OCI-M2 (cell line): ENCODE data around the gene PMEPA1.

Experiments
- DNase-seq: peaks from one replicate; lab custom pipeline; 2025; ENCODE audit not compliant: unreplicated experiment; lab: John Stamatoyannopoulos, UW

Gene PMEPA1

DNA sequence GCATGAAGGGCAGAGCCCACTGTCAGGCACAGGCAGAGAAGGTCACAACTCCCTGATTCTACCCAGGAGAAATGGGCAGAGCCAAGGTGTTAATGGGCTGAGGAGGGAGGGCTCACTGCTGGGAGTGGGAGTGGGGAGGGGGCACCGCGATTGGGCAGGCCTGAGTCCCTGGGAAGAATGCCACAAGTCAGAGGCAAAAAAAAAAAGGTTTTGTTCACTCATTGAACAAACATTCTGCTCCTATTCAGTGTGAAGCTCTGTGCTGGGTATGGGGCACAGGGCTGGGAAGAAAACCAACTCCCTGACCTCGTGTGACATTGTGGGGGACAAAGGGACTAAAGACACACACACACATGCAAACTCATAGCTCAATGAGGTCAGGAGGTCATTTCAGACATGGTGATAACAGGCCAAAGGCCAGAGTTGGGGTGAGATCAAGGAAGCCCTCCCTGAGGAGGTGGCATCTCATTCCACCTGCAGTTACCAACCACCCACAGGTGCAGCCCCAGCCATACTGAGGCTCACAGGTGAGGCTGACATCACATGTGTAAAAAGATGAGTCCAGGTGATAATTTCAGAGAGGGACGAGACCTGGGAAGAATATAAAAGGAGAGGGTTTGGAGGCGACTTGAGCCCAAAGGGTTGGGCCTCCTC is 3.2 kb upstream of the PMEPA1 start:
- DNase-seq = no peak

DNA sequence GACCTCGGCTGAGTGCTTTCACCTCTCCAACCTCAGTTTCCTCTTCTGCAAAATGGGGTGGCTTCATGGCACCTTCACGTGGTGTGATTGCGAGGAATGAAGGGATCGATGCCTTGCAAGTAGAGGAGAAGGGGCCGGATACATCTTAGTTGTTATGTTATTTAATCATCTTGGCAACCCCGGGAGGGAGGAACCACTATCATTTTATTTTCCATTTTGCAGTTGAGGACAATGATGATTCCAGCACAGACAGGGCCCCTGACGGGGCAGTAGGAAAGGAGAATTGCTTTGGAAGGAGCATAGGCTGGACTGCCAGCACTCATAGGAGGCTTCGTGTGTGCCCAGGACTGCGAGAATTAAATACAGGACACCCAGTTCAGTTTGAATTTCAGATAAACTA is 2.5 kb upstream of the PMEPA1 start:
- DNase-seq = no peak

GRCh38 chr20:57711826-57712225 is 2.0 kb upstream of the PMEPA1 start:
- DNase-seq = no peak

GRCh38 chr20:57711311-57711712 is 1.5 kb upstream of the PMEPA1 start:
- DNase-seq = no peak

- DNase-seq = no peak
These were observed 1.0 kb upstream of the PMEPA1 start for GRCh38 chr20:57710841-57711240.

DNA sequence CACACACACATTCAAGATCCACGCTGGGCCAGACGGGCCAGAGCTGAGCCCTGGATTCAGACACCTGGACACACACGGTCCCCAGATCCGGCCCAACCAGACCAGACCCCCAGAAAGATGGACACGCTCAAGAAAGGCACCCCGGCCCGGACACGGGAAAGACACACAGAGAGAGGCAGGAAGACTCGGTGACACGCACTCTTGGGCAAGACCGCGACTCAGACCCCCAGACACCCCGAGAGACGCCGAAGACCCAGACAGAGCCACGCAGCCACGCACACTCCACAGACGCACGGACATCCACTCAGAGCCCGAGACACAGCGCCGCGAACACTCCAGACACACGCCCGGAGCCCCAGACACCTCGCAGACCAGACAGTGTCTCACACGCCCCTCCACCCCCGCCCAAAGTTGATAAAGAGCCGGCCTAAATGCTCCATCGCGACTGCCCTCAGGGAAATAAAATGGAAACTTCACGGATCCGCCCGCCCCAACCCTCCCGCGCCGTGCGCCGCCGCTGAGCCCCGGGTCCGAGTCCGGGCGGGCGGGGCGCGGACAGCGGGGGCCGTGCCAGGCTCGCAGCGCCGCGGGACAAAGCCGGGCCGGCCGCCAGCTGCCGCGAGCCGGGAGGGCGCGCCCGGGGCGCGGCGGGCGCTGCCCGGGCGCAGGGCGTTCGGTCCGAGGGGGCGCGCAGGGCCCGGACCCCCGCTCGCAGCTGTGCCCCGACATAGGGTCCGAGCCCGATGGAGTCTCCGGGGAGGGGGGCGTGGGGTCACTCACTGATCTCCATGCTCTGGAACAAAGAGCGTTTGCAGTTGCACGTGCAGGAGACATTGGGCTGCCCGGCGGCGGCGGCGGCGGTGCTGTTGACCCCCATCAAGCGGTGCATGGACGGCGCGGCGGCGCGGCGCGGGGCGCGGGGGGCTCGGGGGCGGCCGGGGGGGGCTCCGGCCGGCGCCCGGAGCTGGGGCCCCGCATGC is 831 bp downstream of the PMEPA1 start:
- no peak for DNase-seq

DNA sequence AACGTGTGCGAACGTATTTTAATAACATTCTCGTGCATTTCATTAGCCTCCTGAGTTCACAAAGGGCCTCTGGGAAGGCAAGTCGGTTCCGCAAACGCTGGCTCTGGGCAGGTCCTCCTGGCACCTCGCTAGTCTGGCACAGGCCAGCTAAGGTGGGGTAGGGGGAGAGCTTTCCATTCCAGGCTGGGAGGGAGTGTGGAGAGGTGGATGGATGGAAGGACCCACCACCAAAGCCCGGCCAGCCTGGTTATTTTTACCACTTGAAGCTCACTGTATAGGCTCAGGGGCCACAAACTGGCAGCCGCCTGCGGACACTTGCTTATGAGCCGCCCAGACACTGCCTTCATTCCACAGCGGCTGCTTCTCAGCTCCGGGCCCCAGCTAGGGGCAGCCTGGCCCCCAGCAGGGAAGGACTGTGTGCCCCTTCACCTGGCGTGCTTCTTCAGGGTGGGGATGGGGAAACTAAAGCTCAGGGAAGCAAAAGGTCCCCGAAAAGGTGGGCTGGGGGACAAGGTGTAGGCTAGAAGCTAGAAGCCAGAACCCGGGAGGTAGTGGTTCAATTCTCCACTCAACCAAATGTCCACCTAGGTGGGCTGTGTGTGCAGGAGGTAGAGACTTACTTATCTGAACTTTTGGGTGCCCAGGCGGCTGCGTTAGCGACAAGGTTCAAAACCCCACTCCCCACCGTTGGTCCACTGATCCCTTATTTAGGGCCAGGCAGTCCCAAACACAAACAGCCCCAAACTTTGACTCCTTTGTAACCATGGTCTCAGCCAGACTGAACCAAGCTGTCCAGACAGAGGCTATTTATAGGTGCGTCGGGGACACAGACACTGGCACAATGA is 1.7 kb downstream of the PMEPA1 start:
- DNase-seq = no peak

DNA sequence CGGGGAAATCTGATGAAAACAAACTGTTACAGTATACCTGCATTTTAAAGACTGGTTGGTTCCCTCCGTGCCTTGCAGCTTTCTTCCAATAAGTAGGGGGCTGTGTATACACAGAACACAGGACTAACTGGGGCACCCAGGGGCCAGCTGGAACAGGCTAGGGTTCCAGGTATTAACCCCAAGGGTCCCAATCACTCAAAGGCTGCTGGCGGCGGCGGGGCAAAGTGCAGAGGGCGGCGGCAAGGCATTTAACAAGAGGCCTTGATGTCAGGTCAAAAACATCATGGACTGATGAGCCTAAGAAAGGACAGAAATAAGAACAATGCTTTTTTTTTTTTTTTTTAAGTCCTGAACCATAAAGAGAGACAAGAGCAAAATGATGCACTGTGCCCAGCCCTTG is 2.5 kb downstream of the PMEPA1 start:
- DNase-seq = no peak

- DNase-seq = no peak
These were observed 4.5 kb downstream of the PMEPA1 start for GRCh38 chr20:57705127-57705899.

DNA sequence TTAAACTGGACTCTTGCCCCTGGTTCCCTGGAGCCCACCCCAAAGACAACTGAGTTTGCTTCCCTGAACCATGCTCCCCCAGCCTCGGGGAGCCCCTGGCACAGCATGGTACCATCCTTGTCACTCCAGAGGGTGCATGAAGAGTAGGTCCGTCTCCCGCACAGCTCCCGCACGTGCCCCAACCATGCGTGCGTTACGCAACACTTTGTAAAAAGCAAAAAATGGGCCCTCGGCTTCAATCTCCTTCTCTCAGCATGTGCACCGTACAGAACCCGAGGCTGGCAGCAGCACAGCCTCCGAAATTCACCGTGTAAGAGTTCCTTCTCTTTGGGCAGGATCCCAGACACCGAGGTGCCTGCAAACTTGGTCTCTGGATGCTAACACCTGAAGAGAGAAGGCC is 5.6 kb downstream of the PMEPA1 start:
- no peak for DNase-seq

DNA sequence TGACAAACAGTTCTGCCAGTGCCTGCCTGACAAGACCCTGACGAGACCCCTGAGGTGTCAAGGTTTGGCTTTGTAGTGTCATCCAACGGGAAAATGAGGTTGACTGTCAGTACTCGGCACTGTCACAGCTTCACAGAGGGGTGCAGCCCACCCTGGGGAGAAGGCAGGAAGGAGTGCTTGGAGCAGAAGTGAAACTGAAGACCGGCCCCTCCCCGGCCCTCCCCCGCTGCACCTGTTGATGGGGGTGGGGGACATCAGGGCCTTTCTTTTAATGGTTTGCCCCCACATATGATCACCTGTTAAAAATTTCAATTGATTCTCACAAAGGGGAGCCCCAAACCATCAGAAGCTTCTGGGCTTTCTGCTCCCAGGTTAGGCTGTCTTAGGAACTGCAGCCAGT is 6.8 kb downstream of the PMEPA1 start:
- no peak for DNase-seq

DNA sequence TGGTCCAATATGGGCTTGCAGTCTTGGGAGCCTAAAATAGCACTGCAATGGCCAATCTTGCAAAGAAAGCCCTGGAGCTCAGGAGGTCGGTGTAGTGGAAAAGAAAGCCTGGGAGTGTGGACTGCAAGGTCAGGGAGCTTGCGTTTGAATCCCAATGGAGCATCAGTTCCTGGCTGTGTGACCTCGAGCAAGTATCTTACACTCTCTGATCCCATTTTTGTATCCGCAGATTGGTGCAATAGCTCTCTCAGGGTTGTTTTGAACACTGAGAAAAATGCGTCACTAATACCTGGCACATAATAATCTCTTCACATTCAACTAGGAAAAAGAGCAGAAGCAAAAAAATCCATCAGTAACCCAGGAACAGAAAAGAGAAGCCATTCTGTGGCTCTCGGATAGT is 7.3 kb downstream of the PMEPA1 start:
- no peak for DNase-seq

DNA sequence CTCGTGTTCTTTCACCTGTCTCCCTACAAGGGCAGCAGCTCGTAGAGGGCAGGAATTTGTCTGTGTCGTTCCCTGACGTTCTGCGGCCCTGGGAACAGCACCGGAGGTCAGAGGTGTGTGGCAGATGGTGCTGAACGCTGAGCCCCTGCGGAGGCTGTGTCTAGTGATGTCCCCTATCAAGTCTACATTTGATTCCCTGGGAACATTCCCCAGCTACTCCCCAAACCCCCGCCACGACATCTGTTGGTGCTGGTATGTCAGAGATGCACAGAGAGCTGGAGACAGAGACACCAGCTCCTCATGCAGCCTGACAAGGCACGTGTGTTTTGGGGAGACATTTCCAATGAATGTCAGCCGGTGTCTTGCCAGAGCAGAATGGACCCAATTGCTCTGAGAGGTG is 7.7 kb downstream of the PMEPA1 start:
- DNase-seq = no peak

DNA sequence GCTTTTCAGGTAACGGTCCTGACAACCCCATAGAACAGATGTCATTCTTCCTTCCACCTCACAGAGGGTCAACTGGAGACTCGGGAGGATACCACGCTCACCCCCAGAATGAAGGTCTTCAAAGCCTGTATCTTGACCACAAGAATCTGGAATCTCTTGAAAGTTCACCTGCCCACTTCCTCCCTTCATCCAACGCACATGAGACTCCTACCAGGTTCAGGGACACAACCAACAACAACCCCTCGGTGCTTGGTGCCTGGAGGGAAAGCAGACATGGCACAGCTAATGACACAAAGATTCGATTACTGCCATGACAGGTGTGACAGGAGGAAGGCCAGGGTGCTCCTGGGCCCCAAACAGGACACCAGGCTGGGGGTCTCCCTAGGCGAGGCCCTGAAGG is 8.2 kb downstream of the PMEPA1 start:
- DNase-seq = no peak

- no peak for DNase-seq
These were observed 8.7 kb downstream of the PMEPA1 start for GRCh38 chr20:57701090-57701489.

- no peak for DNase-seq
These were observed 10.4 kb downstream of the PMEPA1 start for GRCh38 chr20:57699395-57699794.

GRCh38 chr20:57698867-57699275 is 10.9 kb downstream of the PMEPA1 start:
- no peak for DNase-seq

DNA sequence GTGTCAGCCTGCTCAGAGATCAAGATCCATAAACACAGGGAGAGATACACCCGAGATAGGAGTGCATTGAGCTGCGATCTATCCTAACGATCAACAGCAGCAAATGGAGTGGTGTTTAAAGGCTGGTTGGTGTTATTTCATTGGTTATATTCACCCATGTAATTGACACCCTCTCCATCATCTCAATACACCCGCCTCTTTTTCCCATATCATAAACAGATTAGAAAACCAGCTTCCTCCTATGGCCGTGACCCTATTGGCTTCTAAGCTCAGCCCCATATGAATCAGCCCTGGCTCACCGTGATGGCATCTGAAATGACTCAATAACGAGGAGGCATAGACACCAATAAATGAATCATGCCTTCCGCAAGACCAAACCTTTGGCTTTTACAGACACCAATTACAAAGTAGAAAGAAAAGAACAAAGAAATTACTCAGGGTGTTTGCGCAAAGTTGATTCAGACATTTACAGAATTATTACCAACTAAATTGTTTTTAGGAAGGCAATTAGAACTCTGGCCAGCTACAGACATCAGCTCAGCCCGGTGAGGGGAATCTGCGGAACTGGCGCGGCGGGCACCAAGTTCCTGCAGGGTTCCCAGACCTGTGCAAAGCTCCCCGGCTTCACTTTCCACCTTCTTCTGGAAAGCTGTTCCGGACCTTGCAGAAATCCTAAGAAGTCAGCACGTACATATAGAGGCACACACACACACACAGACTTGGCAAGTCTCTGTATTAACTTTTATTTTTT is 11.5 kb downstream of the PMEPA1 start:
- no peak for DNase-seq

- no peak for DNase-seq
These were observed 12.3 kb downstream of the PMEPA1 start for GRCh38 chr20:57697543-57697942.

- DNase-seq = no peak
These were observed 13.3 kb downstream of the PMEPA1 start for GRCh38 chr20:57696401-57696961.
